Breast epithelium (tissue), 4 donors: ENCODE data around the gene IBSP. TPM values are rescaled to one million over a fixed set of nuclear protein-coding genes. Genes with fewer than 3 reads are reported as not detected.

Experiments used
- DNase-seq, 2 donors: peaks; one replicate each; pipeline ENCODE4 v3.0.0-alpha.2; 2019; ENCODE audit warnings: low spot score in 2 of 2
- H3K27ac ChIP-seq, 2 donors: fragments of 200-600 bp; sonication (generic) in 1 of 2; one replicate each; pipeline ENCODE4 v1.5.1; 2016 to 2019; ENCODE audit warnings: mild to moderate bottlenecking in 1 of 2
- H3K27me3 ChIP-seq, 2 donors: fragments of 200-600 bp; sonication (generic) in 1 of 2; one replicate each; pipeline versions ENCODE4 v1.5.1 to v1.6.0; 2017 to 2019; ENCODE audit warnings: control low read depth in 1 of 2, mild to moderate bottlenecking in 1 of 2
- H3K36me3 ChIP-seq: fragments of 200-600 bp; one replicate; pipeline ENCODE4 v1.5.1; 2019
- H3K4me1 ChIP-seq, 2 donors: fragments of 200-600 bp; sonication (generic); one replicate each; pipeline ENCODE4 v1.5.1; 2016 to 2019; ENCODE audit warnings: control low read depth in 1 of 2
- H3K4me3 ChIP-seq, 3 donors: fragments of 200-600 bp; sonication (generic); 1 replicate in 2 of 3; 2 replicates in 1 of 3; pipeline ENCODE4 v1.5.1; 2016 to 2019; ENCODE audit warnings: mild to moderate bottlenecking in 3 of 3, moderate library complexity in 2 of 3
- H3K9me3 ChIP-seq, 2 donors: fragments of 200-600 bp; sonication (generic) in 1 of 2; one replicate each; pipeline ENCODE4 v1.5.1; 2016 to 2019; ENCODE audit warnings: control low read depth in 1 of 2
- CTCF ChIP-seq, 3 donors: fragments of 450-650 bp; IDR thresholded peaks; one replicate each; pipeline ENCODE4 v1.5.1; 2016 to 2017; ENCODE audit warnings: antibody characterized with exemption in 3 of 3, mild to moderate bottlenecking in 3 of 3, moderate library complexity in 3 of 3
- POLR2A ChIP-seq: fragments of 450-650 bp; IDR thresholded peaks from one replicate; pipeline ENCODE4 v1.6.1; 2016; ENCODE audit warnings: antibody characterized with exemption, mild to moderate bottlenecking, moderate library complexity
- POLR2AphosphoS5 ChIP-seq, 3 donors: sonication (generic); formaldehyde crosslinking; IDR thresholded peaks; one replicate each; pipeline ENCODE4 v1.6.1; 2017; ENCODE audit warnings: antibody characterized with exemption in 3 of 3
- intact Hi-C: fragments of 100-400 bp; cut with DNase I; formaldehyde crosslinking; loops from one replicate; pipeline ENCODE4 v1.15.1; 2023; ENCODE audit warnings: low total_unique reads
- total RNA-seq, 3 donors: library from RNA; depleted of rRNA; stranded (reverse); fragments of >200 nt; gene quantifications; one replicate each; pipeline ENCODE4 v1.1.0, GENCODE V29; 2016

The IBSP gene
- total RNA-seq, 3 donors from 2014 or later, result not detected

- no peak for TF ChIP-seq POLR2AphosphoS5 (IDR thresholded peaks at IDR 0.05)
- TF ChIP-seq CTCF (IDR thresholded peaks at IDR 0.05), result no peak
- no peak for TF ChIP-seq POLR2A
- intact Hi-C loops, result no loop called here
- H3K9me3 ChIP-seq, result no peaks in the 10 kb centered on the region
- no peak overlapping the region for H3K27ac ChIP-seq
- no peak overlapping the region for H3K4me3 ChIP-seq
- no peaks in the 10 kb centered on the region for H3K4me1 ChIP-seq
- no peak for DNase-seq
- no peaks in the 10 kb centered on the region for H3K36me3 ChIP-seq
- H3K27me3 ChIP-seq, result no peaks in the 10 kb centered on the region
Measured at GRCh38 chr4:87856816-87857215, 57.5 kb downstream of the IBSP start.

- intact Hi-C loops, result no loop called here
- H3K27me3 ChIP-seq, result no peaks in the 10 kb centered on the region
Measured at GRCh38 chr4:87857789-87858188, 58.4 kb downstream of the IBSP start.

More at GRCh38 chr4:87857789-87858188, 58.4 kb downstream of the IBSP start:
- no peak overlapping the region for H3K27ac ChIP-seq
- no peaks in the 10 kb centered on the region for H3K9me3 ChIP-seq
- no peaks in the 10 kb centered on the region for H3K4me1 ChIP-seq
- H3K4me3 ChIP-seq, result no peak overlapping the region
- DNase-seq, result no peak
- TF ChIP-seq POLR2AphosphoS5 (IDR thresholded peaks at IDR 0.05), result no peak
- no peak for TF ChIP-seq CTCF (IDR thresholded peaks at IDR 0.05)
- no peak for TF ChIP-seq POLR2A
- H3K36me3 ChIP-seq, result no peaks in the 10 kb centered on the region

Other genes with a start within 250 kb of the IBSP start
- under 1 TPM in 1 of 3 donors, not detected in 2; under 0.01 TPM for gene DSPP, start 191.0 kb upstream of the IBSP start, total RNA-seq
- not detected for gene DMP1, start 149.3 kb upstream of the IBSP start, total RNA-seq
- gene MEPE, start 33.4 kb downstream of the IBSP start, total RNA-seq, result not detected
- 100 to 1,000 TPM in 1 of 3 donors, 10 to 100 TPM in 2; 25.0 to 508 (median 32.8) TPM for gene SPP1, start 176.2 kb downstream of the IBSP start, total RNA-seq
- 10 to 100 TPM; 60.0 to 66.2 (median 61.3) TPM for gene PKD2, start 208.1 kb downstream of the IBSP start, total RNA-seq